ENCODE results near the gene TERT.

GRCh38 chr5:1312993-1313833 is 18.3 kb upstream of the TERT start:
- no peak for TF ChIP-seq CTCF (IDR thresholded peaks at IDR 0.05)
- TF ChIP-seq POLR2A (IDR thresholded peaks at IDR 0.05) = no peak
